Stomach (tissue), 4 donors: ENCODE data around the gene IFNA5.

Source experiments
- CTCF ChIP-seq, 7 experiments: fragments of 450-650 bp in 4 of 7; fragments of 200-600 bp in 3 of 7; sonication (generic) in 3 of 7; IDR thresholded peaks; one replicate each; pipeline ENCODE4 v1.5.1; 2016 to 2019; ENCODE audit warnings: antibody characterized with exemption in 7 of 7, control low read depth in 2 of 7, mild to moderate bottlenecking in 1 of 7
- POLR2AphosphoS5 ChIP-seq, 3 donors: sonication (generic); formaldehyde crosslinking; IDR thresholded peaks; one replicate each; pipeline ENCODE4 v1.6.1; 2016; ENCODE audit warnings: antibody characterized with exemption in 3 of 3

- TF ChIP-seq CTCF (IDR thresholded peaks at IDR 0.05) (no peak), POLR2AphosphoS5 (IDR thresholded peaks at IDR 0.05) (no peak)
Observed at GRCh38 chr9:21287280-21287679, 17.8 kb downstream of the IFNA5 start.
